Astrocyte of the cerebellum (primary cell): ENCODE results near the gene MRM1.

ENCODE experiments used
- DNase-seq: peaks from one replicate; pipeline ENCODE4 v3.0.0-alpha.2; 2011; ENCODE audit warnings: low read depth
- H3K4me3 ChIP-seq: 2 replicates; pipeline ENCODE4 v1.5.1; 2011; ENCODE audit warnings: mild to moderate bottlenecking, low read depth, low read length, moderate library complexity
- CTCF ChIP-seq: IDR thresholded peaks from 2 replicates; pipeline ENCODE4 v1.5.1; 2012; ENCODE audit warnings: low read length, low read depth, moderate library complexity, mild to moderate bottlenecking; ENCODE audit errors: missing control alignments
- in situ Hi-C: cut with HindIII; loops from 2 replicates; pipeline ENCODE4 v1.10.0; 2017; ENCODE audit warnings: low sequenced_read_pairs

The MRM1 gene

GRCh38 chr17:36657763-36658490 is 56.5 kb downstream of the MRM1 start:
- in situ Hi-C loops = no loop called here
- no peak for DNase-seq
- H3K4me3 ChIP-seq = peak overlapping the region; percentile 33
- TF ChIP-seq CTCF = peak; percentile 27
